GM19099 (cell line): ENCODE measurements around the gene RAB17.

ENCODE experiments used
- POLR2A ChIP-seq: IDR thresholded peaks from 3 replicates; pipeline ENCODE4 v1.6.1; 2011; ENCODE audit warnings: low read depth; ENCODE audit not compliant: insufficient read length; ENCODE audit errors: extremely low read depth

The RAB17 gene

GRCh38 chr2:237614151-237614720 is 23.7 kb upstream of the RAB17 start:
- TF ChIP-seq POLR2A: no peak

- TF ChIP-seq POLR2A: no peak
Measured at GRCh38 chr2:237613679-237614078, 23.1 kb upstream of the RAB17 start.

DNA sequence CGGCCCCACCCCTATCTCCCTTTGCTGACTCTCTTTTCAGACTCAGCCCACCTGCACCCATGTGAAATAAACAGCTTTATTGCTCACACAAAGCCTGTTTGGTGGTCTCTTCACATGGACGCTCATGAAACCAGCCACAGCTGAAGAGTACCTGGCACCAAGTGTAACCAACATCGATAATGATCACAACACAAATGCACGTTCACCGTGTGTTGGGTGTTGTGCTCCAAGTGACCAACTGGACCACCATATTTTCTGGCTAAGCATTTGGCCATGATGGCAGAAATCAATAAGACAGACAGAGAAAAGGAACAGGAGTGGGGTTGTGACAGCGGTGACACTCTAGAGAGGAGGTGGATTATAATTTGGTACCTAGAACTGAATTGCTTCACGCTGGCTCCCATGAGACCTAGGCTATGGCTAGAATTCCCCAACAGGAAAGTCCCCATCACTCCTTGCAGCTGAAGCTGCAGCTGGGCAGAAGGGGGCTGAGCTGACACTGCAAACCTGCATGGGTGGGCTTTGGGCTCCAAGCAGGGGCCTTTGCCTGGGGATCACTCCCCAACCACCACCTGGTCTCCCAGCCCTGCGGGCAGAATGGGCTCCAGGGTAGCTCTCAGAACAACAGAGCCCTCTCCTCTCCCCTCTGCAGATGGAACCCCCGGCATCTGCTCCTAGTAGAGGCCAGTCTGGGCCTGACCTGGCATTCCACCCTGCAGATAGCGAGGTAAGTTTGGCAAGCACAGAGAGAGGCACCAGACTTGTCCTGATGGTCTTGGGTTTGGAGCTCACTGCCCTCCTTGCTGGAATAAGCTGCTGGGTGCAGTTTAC is 22.2 kb upstream of the RAB17 start:
- TF ChIP-seq POLR2A: no peak

DNA sequence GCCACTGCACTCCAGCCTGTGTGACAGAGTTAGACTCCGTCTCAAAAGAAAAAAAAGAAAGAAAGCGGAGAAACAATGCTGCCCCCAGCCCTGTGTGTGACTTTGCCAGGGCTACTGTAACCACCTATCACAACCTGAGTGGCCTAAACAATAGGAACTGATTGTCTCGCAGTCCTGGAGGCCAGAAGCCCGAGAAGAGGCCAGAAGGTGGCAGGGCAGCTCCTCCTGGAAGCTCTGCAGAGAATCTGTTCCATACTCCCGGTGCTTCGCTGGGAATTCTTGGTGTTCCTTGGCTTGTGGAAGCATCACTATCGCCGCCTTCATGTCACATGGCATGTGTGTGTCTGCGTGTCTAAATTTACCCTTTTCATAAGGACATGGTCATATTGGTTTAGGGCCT is 14.4 kb upstream of the RAB17 start:
- TF ChIP-seq POLR2A: no peak

- no peak for TF ChIP-seq POLR2A
Measured at GRCh38 chr2:237604391-237604790, 13.9 kb upstream of the RAB17 start.

DNA sequence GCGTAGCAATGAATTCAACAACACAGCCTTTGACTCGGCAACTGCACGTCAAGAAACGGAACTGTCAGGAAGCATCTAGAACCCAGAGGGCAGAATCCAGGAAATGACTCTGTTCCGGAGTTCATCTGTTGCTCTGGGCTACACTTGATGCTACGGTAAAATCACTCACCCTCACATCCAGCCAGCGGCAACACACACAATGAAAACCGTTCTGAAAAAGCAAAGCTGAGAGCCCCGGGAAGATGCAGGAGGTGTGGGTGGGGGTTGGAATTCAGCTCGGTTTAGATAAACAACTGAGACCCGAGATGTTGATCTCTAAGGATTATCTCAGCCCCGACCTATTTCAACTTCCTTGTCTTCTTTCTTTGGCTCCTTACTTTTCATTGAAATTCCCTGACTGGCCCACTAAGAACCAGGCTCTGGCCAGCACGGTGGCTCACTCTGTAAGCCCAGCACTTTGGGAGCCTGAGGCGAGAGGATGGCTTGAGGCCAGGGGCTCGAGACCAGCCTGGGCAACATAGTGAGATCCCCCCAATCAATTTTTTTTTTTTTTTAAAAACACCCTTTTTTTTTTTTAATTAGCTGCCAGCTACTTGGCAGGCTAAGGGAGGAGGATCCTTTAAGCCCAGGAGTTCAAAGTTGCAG is 13.3 kb upstream of the RAB17 start:
- no peak for TF ChIP-seq POLR2A

- no peak for TF ChIP-seq POLR2A
Measured at GRCh38 chr2:237603049-237603717, 12.6 kb upstream of the RAB17 start.

- TF ChIP-seq POLR2A: no peak
Measured at GRCh38 chr2:237602409-237602808, 11.9 kb upstream of the RAB17 start.

- no peak for TF ChIP-seq POLR2A
Measured at GRCh38 chr2:237601453-237602116, 11.1 kb upstream of the RAB17 start.

- no peak for TF ChIP-seq POLR2A
Measured at GRCh38 chr2:237600205-237600846, 9.8 kb upstream of the RAB17 start.

DNA sequence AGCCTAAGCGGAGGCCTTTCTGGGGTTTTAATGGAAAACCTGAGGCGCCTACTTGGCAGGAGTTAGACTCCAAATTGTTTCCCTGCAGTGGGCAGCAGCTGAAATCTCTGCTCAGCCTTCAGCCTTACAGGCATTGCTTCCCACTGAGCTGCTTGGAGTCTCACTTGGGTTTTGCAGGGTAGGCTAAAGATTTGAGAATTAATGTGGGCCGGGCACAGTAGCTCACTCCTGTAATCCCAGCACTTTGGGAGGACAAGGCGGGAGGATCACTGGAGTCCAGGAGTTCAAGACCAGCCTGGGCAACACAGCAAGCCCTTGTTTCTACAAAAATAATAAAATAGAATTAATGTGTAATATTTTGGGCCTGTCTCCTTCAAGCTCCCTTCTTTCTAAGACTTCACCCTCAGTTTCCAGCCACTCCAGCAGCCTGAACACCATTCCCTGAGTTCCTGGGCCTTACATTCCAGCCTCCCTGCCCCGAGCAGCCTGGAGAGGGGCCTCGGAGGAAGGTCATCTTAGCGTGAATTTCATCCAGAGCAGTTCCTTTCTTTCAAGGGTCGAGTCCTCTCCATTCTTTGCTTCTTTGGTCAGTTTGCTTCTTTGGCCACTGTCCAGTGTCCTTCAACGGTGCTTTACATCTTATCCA is 9.1 kb upstream of the RAB17 start:
- TF ChIP-seq POLR2A: no peak

- no peak for TF ChIP-seq POLR2A
Measured at GRCh38 chr2:237598468-237599208, 8.1 kb upstream of the RAB17 start.
